GM12878 (cell line): ENCODE results near the gene SLC26A8. TPM values are rescaled to one million over a fixed set of nuclear protein-coding genes. Genes with fewer than 3 reads are reported as not detected.

ENCODE experiments used
- ATAC-seq: fragments of 200-7000 bp; cut with Tn5 transposase; 3 replicates; pipeline ENCODE4 v1.9.1; 2020; ENCODE audit warnings: mild to moderate bottlenecking, moderate library complexity
- BruUV-seq: library from RNA; stranded (reverse); fragments of 400-500 nt; replicated peaks from 2 replicates; lab custom pipeline; 2021; lab: Mats Ljungman, UMichigan
- CTCF ChIA-PET: fragments of 300-600 bp; sonication (Branson Sonifier 250); formaldehyde crosslinking; extraction: SDS; loops from one replicate; lab custom pipeline; 2021; ENCODE audit warnings: inconsistent platforms; lab: Yijun Ruan, JAX
- POLR2A ChIA-PET: fragments of 350-600 bp; formaldehyde crosslinking; extraction: SDS; loops from one replicate; lab custom pipeline; 2021; ENCODE audit warnings: inconsistent platforms; lab: Charles Lee
- RAD21 ChIA-PET: fragments of 300-600 bp; sonication (Branson Sonifier 250); formaldehyde crosslinking; loops from one replicate; lab custom pipeline; 2023; ENCODE audit warnings: antibody characterized with exemption; ENCODE audit not compliant: unreplicated experiment; lab: Charles Lee
- SMC1A ChIA-PET: fragments of 300-600 bp; sonication (Branson Sonifier 250); formaldehyde crosslinking; loops from one replicate; lab custom pipeline; 2023; ENCODE audit not compliant: unreplicated experiment, uncharacterized antibody; lab: Charles Lee
- DNase-seq: peaks from one replicate; pipeline ENCODE4 v3.0.0-alpha.2; 2011; ENCODE audit warnings: low read depth, low spot score
- FAIRE-seq: peaks from 3 replicates; lab custom pipeline; 2011; peaks lifted over from hg19 to GRCh38; lab: Jason Lieb, UNC
- H2AFZ ChIP-seq: 2 replicates; pipeline ENCODE4 v1.6.0; 2011; ENCODE audit warnings: low read depth, low read length, control low read depth; ENCODE audit not compliant: control insufficient read depth
- H3K27ac ChIP-seq: 2 replicates; pipeline ENCODE4 v1.5.1; 2011; ENCODE audit warnings: control low read depth; ENCODE audit not compliant: control insufficient read depth, insufficient read depth
- H3K27me3 ChIP-seq, 2 experiments: replicated peaks in 1 of 2; 2 replicates each; pipeline versions ENCODE4 v1.6.0 to v1.6.1; 2011; ENCODE audit warnings: low read length in 1 of 2; ENCODE audit not compliant: control insufficient read depth in 2 of 2, insufficient read depth in 2 of 2
- H3K36me3 ChIP-seq, 2 experiments: 2 replicates each; pipeline ENCODE4 v1.5.1; 2011; ENCODE audit warnings: low read length in 1 of 2; ENCODE audit not compliant: control insufficient read depth in 2 of 2, insufficient read depth in 2 of 2
- H3K4me1 ChIP-seq: 2 replicates; pipeline ENCODE4 v1.6.1; 2011; ENCODE audit warnings: mild to moderate bottlenecking, low read length, moderate library complexity, mixed read lengths; ENCODE audit not compliant: control insufficient read depth, insufficient read depth
- H3K4me2 ChIP-seq: 2 replicates; pipeline ENCODE4 v1.6.0; 2011; ENCODE audit warnings: control low read depth; ENCODE audit not compliant: control insufficient read depth, insufficient read depth
- H3K4me3 ChIP-seq: fragments of 200-600 bp; sonication (generic); 2 replicates; pipeline ENCODE4 v1.5.1; 2016
- H3K79me2 ChIP-seq: 2 replicates; pipeline ENCODE4 v1.6.0; 2011; ENCODE audit warnings: low read length; ENCODE audit not compliant: control insufficient read depth, insufficient read depth
- H3K9ac ChIP-seq: 2 replicates; pipeline ENCODE4 v1.8.0; 2011; ENCODE audit warnings: low read length, control low read depth, mixed read lengths; ENCODE audit not compliant: control insufficient read depth, insufficient read depth
- H3K9me3 ChIP-seq: replicated peaks from 3 replicates; pipeline ENCODE4 v1.5.1; 2011; ENCODE audit warnings: mild to moderate bottlenecking, low read length; ENCODE audit not compliant: control insufficient read depth, insufficient read depth
- H4K20me1 ChIP-seq: 2 replicates; pipeline ENCODE4 v1.6.0; 2011; ENCODE audit not compliant: control insufficient read depth, insufficient read depth
- PBX3 ChIP-seq: IDR thresholded peaks from 2 replicates; pipeline ENCODE4 v1.6.1; 2011; ENCODE audit warnings: mild to moderate bottlenecking, low read depth, low read length, moderate library complexity; ENCODE audit not compliant: insufficient replicate concordance
- WGBS: methylation state at CpG from one replicate; pipeline ENCODE4 v1.1.6; 2016; ENCODE audit warnings: low lambda C conversion rate; ENCODE audit not compliant: insufficient replicate concordance, insufficient coverage; ENCODE audit errors: missing lambda C conversion rate; 5-methylcytosine and 5-hydroxymethylcytosine counted together
- in situ Hi-C: fragments of 300-500 bp; cut with MboI; formaldehyde crosslinking; loops from 9 replicates; pipeline ENCODE4 v1.14.3; 2018; ENCODE audit warnings: mixed read lengths
- intact Hi-C: fragments of 100-400 bp; cut with micrococcal nuclease; formaldehyde crosslinking; loops from one replicate; pipeline ENCODE4 v1.14.2; 2022; ENCODE audit not compliant: unreplicated experiment
- polyA plus RNA-seq, 11 experiments: library from polyadenylated mRNA; depleted of rRNA in 4 of 11; unstranded in 6 of 11; stranded (reverse) in 5 of 11; fragments of >200 nt; fragmentation: Nextera tagmentation in 4 of 11; fragmentation: Illumina TruSeq in 1 of 11; extraction: Ambion mirVana in 4 of 11; extraction: Trizol in 1 of 11; gene quantifications; 1 replicate in 1 of 11; 2 replicates in 10 of 11; pipeline versions ENCODE4 v1.2.1 to v1.2.3, GENCODE V29; 2011 to 2016; ENCODE audit warnings: inconsistent platforms in 2 of 11, missing spikeins in 2 of 11, low read depth in 1 of 11
- total RNA-seq, 4 experiments: library from RNA; depleted of rRNA in 3 of 4; stranded (reverse); fragments of >200 nt in 3 of 4; fragmentation: Illumina TruSeq in 1 of 4; extraction: Trizol in 1 of 4; gene quantifications; 2 replicates each; pipeline versions ENCODE4 v1.2.1 to v1.2.3, GENCODE V29; 2013 to 2021
- TF ChIP-seq, protein P1 (sequence below): fragments of 450-650 bp; formaldehyde crosslinking; IDR thresholded peaks from 2 replicates; pipeline ENCODE4 v1.4.0; 2022; ENCODE audit warnings: mild to moderate bottlenecking, moderate library complexity
- TF ChIP-seq, protein P2 (sequence below): fragments of 450-650 bp; formaldehyde crosslinking; IDR thresholded peaks from 2 replicates; pipeline ENCODE4 v1.5.0; 2022; ENCODE audit warnings: mild to moderate bottlenecking, missing genetic modification characterization

Gene SLC26A8
- total and polyA plus RNA-seq, 10 of the 15 experiments (the other 5 are each of a cell fraction or from before 2014, with no cell fraction given): 0.09 to 0.95 (median 0.27) TPM; not detected in 2

GRCh38 chr6:36027501-36028087, 3.2 kb upstream of the SLC26A8 start, which contains the start of gene MAPK14 (continued):
- TF ChIP-seq, protein P1, sequence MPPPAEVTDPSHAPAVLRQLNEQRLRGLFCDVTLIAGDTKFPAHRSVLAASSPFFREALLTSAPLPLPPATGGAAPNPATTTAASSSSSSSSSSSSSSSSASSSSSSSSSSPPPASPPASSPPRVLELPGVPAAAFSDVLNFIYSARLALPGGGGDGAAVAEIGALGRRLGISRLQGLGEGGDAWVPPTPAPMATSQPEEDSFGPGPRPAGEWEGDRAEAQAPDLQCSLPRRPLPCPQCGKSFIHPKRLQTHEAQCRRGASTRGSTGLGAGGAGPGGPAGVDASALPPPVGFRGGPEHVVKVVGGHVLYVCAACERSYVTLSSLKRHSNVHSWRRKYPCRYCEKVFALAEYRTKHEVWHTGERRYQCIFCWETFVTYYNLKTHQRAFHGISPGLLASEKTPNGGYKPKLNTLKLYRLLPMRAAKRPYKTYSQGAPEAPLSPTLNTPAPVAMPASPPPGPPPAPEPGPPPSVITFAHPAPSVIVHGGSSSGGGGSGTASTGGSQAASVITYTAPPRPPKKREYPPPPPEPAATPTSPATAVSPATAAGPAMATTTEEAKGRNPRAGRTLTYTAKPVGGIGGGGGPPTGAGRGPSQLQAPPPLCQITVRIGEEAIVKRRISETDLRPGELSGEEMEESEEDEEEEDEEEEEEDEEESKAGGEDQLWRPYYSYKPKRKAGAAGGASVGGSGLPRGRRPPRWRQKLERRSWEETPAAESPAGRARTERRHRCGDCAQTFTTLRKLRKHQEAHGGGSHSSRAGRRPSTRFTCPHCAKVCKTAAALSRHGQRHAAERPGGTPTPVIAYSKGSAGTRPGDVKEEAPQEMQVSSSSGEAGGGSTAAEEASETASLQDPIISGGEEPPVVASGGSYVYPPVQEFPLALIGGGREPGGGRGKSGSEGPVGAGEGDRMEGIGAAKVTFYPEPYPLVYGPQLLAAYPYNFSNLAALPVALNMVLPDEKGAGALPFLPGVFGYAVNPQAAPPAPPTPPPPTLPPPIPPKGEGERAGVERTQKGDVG (CRISPR knock-in tag): no peak

DNA sequence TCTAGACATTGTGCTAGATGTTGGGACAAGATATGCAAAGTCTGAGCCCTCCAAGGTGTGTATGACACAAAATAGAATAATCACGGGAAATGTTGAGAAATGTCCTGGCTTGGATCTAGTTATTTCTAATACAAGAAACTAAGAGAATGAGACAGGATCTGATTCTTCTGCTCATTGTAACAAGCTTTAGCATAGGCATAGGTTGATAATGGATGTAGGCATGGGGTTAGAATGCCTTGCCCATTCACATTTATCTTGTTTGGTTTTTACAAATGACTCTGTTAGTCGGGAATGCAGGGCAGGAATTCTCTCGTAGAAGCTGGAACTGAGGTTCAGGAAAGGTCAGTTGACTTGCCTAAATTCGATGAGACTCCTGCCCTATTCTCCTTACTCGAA, 1.5 kb upstream of the SLC26A8 start:
- ATAC-seq (no peak), FAIRE-seq (no peak), DNase-seq (no peak)
- CTCF ChIA-PET: interaction anchor here (0.6 to 6.6 kb wide), 9 partner anchors 8 to 532 kb away, joined by 3 to 165 read pairs (median 3); no protein-coding TSS in a partner anchor
- Histone ChIP-seq H3K27ac (no peak overlapping the region), H3K4me3 (no peak overlapping the region), H3K27me3 (no peaks in the 10 kb centered on the region; a peak in 1 of 4 replicates), H3K9ac (no peak overlapping the region), H3K9me3 (no peaks in the 10 kb centered on the region), H3K4me2 (no peak overlapping the region), H2AFZ (no peak overlapping the region), H3K79me2 (peaks cover 34% of the 10 kb centered on the region), H4K20me1 (no peaks in the 10 kb centered on the region), H3K36me3 (no peaks in the 10 kb centered on the region), H3K4me1 (no peaks in the 10 kb centered on the region; the same call in 1 of the 2 replicates)
- TF ChIP-seq, protein P2, sequence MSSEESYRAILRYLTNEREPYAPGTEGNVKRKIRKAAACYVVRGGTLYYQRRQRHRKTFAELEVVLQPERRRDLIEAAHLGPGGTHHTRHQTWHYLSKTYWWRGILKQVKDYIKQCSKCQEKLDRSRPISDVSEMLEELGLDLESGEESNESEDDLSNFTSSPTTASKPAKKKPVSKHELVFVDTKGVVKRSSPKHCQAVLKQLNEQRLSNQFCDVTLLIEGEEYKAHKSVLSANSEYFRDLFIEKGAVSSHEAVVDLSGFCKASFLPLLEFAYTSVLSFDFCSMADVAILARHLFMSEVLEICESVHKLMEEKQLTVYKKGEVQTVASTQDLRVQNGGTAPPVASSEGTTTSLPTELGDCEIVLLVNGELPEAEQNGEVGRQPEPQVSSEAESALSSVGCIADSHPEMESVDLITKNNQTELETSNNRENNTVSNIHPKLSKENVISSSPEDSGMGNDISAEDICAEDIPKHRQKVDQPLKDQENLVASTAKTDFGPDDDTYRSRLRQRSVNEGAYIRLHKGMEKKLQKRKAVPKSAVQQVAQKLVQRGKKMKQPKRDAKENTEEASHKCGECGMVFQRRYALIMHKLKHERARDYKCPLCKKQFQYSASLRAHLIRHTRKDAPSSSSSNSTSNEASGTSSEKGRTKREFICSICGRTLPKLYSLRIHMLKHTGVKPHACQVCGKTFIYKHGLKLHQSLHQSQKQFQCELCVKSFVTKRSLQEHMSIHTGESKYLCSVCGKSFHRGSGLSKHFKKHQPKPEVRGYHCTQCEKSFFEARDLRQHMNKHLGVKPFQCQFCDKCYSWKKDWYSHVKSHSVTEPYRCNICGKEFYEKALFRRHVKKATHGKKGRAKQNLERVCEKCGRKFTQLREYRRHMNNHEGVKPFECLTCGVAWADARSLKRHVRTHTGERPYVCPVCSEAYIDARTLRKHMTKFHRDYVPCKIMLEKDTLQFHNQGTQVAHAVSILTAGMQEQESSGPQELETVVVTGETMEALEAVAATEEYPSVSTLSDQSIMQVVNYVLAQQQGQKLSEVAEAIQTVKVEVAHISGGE (CRISPR knock-in tag): no peak
- TF ChIP-seq PBX3: no peak
- RAD21 ChIA-PET: interaction anchor here (0.8 to 6.8 kb wide), 2 partner anchors 67 to 95 kb away, joined by 3 to 140 read pairs; no protein-coding TSS in a partner anchor
- no TSS peak for BruUV-seq
- POLR2A ChIA-PET: interaction anchor here (0.5 to 0.7 kb wide), 3 partner anchors 69 to 460 kb away, joined by 3 read pairs; no protein-coding TSS in a partner anchor
- WGBS: 74% methylated on average over 5 of the region's 5 CpGs
- intact Hi-C loops: loop anchor here (2.0 to 5.0 kb wide), 2 partner anchors 171 to 276 kb away; partner anchors contain the start of gene BRPF3
- in situ Hi-C loops: loop anchor here (5.0 kb wide), 1 partner anchor 71 kb away; no protein-coding TSS in a partner anchor
- SMC1A ChIA-PET: interaction anchor here (0.7 to 6.8 kb wide), 6 partner anchors 12 to 170 kb away, joined by 3 to 167 read pairs (median 4); no protein-coding TSS in a partner anchor
